Brain microvascular endothelial cell (primary cell): ENCODE measurements around the gene CREB5.

Experiments used
- DNase-seq: peaks from one replicate; pipeline ENCODE4 v3.0.0-alpha.2; 2020
- H3K27ac ChIP-seq: fragments of 250-450 bp; sonication (Bioruptor Pico); 2 replicates; pipeline ENCODE4 v1.5.1; 2020; ENCODE audit warnings: mild to moderate bottlenecking, moderate library complexity
- H3K27me3 ChIP-seq: fragments of 250-450 bp; sonication (Bioruptor Pico); replicated peaks from 2 replicates; pipeline ENCODE4 v1.5.1; 2020; ENCODE audit warnings: mild to moderate bottlenecking
- H3K36me3 ChIP-seq: fragments of 250-450 bp; sonication (Bioruptor Pico); replicated peaks from 2 replicates; pipeline ENCODE4 v1.5.1; 2020; ENCODE audit warnings: mild to moderate bottlenecking
- H3K4me3 ChIP-seq: 2 replicates; pipeline ENCODE4 v1.5.1; 2011; ENCODE audit warnings: low read depth, mild to moderate bottlenecking, control low read depth, low read length, moderate library complexity
- in situ Hi-C: cut with HindIII; loops from 2 replicates; pipeline ENCODE4 v1.10.0; 2017; ENCODE audit warnings: low sequenced_read_pairs, low pct_ligation_motif_present
- TF ChIP-seq, protein P1 (sequence below): IDR thresholded peaks from 2 replicates; pipeline ENCODE4 v1.5.1; 2011; ENCODE audit warnings: low read depth, mild to moderate bottlenecking, moderate library complexity, low read length, control low read depth, inconsistent platforms; ENCODE audit errors: missing control alignments

CREB5 gene

DNA sequence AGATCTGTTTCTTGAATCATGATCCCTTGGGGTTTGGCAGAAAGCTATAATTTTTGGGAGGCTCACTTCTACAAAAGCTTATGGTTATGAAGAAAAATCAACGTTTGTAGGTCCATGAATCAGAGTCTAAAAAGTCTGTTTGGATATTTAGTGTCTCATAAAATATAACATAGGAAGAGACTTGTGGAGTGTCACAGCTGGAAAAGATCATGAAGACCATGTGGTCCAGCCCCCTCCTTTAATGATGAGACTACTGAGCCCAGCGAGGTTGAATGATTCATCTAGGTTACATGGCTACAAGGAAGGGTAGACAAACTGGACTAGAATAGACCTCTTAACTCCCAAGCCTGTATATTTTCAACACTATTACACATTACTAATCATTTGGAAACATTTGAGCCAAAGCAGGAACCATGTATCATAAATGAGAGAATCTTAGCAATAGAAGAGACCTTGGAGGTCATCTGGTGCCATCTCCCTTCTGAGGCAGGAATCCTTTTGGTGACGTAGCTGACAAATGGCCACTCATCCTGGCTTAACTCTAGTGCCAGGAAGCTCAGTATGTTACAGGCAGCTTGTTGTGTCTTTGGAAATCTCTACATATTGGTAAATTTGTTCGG is 152.5 kb downstream of the CREB5 start:
- no peaks in the 10 kb centered on the region for H3K36me3 ChIP-seq
- in situ Hi-C loops, result no loop called here
- H3K27ac ChIP-seq, result no peak overlapping the region
- H3K4me3 ChIP-seq, result no peak overlapping the region
- TF ChIP-seq, protein P1, sequence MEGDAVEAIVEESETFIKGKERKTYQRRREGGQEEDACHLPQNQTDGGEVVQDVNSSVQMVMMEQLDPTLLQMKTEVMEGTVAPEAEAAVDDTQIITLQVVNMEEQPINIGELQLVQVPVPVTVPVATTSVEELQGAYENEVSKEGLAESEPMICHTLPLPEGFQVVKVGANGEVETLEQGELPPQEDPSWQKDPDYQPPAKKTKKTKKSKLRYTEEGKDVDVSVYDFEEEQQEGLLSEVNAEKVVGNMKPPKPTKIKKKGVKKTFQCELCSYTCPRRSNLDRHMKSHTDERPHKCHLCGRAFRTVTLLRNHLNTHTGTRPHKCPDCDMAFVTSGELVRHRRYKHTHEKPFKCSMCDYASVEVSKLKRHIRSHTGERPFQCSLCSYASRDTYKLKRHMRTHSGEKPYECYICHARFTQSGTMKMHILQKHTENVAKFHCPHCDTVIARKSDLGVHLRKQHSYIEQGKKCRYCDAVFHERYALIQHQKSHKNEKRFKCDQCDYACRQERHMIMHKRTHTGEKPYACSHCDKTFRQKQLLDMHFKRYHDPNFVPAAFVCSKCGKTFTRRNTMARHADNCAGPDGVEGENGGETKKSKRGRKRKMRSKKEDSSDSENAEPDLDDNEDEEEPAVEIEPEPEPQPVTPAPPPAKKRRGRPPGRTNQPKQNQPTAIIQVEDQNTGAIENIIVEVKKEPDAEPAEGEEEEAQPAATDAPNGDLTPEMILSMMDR, result no peak
- no peaks in the 10 kb centered on the region for H3K27me3 ChIP-seq
- no peak for DNase-seq

DNA sequence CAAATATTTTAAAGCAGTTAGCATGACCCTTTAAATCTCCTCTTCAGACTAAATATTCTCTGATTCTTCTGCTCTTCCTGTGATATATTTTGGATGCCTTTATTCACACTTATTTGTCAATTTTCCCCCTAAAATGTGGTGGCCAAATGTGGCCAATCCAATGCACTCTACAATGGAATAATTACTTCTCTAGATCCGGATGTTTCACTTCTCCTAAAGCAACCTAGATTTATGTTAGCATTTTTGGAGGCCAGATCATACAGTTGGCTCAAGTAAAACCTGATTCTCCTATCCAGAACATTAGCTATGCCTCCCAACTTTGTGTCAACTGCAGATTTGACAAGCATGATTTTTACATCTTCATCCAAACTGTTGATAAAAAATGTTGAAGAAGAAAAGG is 153.7 kb downstream of the CREB5 start:
- no peak for DNase-seq
- TF ChIP-seq, protein P1, result no peak
- no peaks in the 10 kb centered on the region for H3K36me3 ChIP-seq
- no peak overlapping the region for H3K27ac ChIP-seq
- in situ Hi-C loops, result no loop called here
- H3K27me3 ChIP-seq, result no peaks in the 10 kb centered on the region
- H3K4me3 ChIP-seq, result no peak overlapping the region

DNA sequence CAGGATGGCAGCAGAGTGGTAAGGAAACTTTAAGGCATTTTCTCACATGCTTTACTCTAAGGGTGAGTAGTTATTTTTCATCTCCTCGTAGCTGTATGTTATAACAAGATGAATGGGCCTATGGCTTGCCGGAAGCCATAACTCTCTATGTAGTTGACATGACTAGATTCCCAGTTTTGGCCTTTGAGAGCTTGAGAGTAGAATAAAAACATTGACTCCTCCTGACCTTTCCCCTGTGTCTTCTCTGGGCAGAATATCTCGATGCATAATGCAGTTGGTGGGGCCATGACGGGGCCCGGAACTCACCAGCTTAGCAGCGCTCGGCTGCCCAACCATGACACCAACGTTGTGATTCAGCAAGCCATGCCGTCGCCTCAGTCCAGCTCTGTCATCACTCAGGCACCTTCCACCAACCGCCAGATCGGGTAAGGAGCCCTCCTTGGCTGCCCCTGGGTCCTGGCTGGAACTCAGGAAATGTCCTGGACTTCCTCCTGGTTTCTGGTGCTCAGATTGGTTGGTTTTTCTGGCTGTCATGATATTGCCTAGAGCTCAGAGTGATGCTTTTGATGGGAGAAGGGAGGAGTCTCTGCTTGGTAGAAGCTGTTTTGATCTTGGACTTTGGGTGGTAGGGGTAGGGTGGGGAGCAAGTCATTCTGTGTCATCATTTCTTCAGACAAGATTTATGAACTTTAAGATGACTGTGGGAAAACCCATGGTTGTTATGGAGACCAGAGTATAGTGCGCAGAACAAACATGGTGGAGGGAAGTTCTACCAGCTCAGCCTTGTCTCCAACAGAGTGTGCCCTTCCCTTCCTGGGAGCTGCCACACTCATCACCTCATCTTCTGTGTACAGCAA is 158.0 kb downstream of the CREB5 start:
- Histone ChIP-seq H3K4me3 (no peak overlapping the region), H3K27ac (no peak overlapping the region), H3K27me3 (no peaks in the 10 kb centered on the region), H3K36me3 (no peaks in the 10 kb centered on the region)
- in situ Hi-C loops, result no loop called here
- DNase-seq, result no peak
- TF ChIP-seq, protein P1, result no peak

DNA sequence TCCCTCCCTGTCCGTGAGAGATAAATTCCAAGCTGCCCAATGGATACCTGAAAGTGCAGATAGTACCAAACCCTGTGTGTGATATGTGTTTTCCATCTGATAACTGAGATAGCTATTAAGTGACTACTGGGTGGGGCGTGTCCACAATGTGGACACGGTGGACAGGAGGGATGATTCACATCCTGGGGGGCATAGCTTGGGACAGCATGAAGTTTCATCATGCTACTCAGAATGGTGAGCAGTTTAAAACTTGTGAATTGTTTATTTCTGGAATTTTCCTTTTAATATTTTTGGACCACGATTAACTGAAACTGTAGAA is 158.6 kb downstream of the CREB5 start:
- DNase-seq, result peak; percentile 52
- in situ Hi-C loops, result no loop called here
- Histone ChIP-seq H3K36me3 (no peaks in the 10 kb centered on the region), H3K27me3 (no peaks in the 10 kb centered on the region), H3K27ac (no peak overlapping the region), H3K4me3 (no peak overlapping the region)
- TF ChIP-seq, protein P1, result no peak

DNA sequence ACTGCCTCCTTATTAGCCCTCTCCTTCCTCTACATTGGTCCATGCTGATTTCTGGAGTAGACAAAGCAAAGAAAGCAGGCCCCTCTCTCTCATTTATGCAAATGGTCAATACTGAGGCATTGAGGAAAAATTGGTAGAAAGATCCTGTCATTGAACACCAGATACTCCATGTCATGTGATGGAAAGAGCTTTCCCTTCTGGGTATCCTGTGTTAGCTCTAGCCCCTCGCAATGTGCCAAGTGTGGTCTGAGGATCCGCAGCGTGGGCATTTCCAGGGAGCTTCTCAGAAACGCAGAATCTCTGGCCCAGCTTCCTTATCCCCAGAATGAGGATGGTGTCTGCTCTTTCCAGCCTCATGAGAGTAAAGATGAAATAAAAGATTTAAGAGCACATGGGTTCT is 159.1 kb downstream of the CREB5 start:
- no peaks in the 10 kb centered on the region for H3K36me3 ChIP-seq
- H3K27ac ChIP-seq, result no peak overlapping the region
- H3K27me3 ChIP-seq, result no peaks in the 10 kb centered on the region
- in situ Hi-C loops, result no loop called here
- TF ChIP-seq, protein P1, result no peak
- no peak for DNase-seq
- H3K4me3 ChIP-seq, result no peak overlapping the region
